GM19395 (cell line): Measurements from ENCODE around the gene CHSY3.

Experiments used
- ATAC-seq: cut with Tn5 transposase; IDR thresholded peaks from one replicate; pipeline ENCODE4 v1.9.1; 2021; ENCODE audit warnings: mild to moderate bottlenecking, moderate library complexity; ENCODE audit not compliant: unreplicated experiment

Gene CHSY3

GRCh38 chr5:130021876-130022275 is 117.6 kb downstream of the CHSY3 start:
- ATAC-seq: no peak

DNA sequence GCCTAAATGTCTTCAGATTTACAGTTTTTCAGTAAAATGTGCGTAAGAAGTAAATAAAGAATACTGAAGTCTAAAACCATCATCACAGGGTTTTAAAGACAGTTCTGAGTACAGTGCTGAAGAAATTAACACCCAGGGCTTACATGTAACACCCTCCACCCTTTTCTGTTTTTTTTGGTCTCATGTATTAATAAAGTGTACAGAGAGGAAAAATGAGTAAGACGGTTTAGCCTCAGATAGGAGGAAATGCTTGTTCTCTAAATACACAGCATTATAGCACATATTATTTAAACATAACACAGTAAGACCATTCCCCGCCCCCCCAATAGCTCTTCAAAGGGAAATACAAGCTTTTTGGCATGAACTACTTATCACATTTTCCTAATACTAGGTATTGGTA is 119.3 kb downstream of the CHSY3 start:
- no peak for ATAC-seq

- no peak for ATAC-seq
Observed at GRCh38 chr5:130024006-130024405, 119.7 kb downstream of the CHSY3 start.

DNA sequence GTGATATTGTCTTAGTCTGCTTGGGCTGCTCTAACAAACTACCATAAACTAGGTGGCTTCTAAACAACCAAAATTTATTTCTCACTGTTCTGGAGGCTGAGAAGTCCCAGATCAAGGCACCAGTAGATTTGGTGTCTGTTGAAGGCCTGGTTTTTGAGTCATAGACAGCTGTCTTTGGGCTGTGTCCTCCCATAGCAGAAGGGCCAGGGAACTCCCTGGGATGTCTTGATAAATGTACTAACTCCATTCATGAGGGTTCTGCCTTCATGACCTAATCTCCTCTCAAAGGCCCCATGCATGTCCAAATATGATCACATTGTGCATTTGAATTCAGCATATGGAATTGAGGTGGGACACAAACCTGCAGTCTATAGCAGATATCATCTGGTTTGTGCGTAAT is 121.2 kb downstream of the CHSY3 start:
- no peak for ATAC-seq

- no peak for ATAC-seq
Observed at GRCh38 chr5:130032807-130033206, 128.5 kb downstream of the CHSY3 start.

DNA sequence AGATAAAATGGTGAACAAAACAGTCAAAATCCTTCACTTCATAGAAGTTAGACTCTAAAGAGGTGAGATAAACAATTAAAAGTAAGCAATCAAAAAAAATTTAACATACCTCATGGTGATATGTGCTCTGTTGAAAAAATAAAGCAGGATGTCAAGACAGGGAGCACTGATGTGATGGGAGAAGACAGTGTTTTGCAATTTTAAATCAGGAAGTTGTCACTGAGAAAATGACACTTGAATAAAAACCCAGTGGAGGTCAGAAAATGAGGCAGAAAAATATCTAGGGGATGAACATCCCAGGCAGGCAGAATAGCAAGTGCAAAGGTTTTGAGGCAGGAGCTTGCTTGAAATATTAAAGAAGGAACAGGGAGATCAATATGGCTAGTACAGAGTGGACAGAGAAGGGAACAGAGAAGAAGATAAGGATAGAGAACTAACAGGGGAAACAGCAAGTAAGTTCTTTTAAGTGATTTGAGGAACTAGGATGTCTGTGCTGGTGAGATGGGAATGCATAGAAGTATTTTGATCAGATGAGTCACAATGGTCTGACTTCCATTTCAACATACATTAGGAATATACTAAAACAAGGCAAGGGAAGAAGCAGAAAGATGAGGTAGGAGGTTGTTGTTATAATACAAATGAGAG is 130.4 kb downstream of the CHSY3 start:
- ATAC-seq: no peak

DNA sequence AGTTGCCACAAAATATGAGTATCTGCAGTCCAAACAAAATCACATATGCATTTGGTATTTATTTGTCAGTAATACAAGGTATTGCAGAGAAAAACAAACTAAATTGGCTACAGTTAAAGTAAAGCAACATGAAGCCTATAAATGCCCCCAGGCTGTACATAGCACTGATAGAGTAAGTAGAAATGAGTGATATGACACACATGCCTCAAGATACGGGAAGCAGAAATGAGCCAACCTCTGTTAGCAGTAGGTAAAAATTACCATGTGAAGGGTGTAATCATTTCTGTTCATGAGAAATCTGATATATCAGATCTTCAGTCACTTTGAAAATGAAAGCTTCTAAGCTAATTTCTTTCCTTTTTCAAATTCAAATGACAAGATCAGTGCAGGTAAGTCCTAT is 131.1 kb downstream of the CHSY3 start:
- ATAC-seq: no peak

GRCh38 chr5:130037905-130038304 is 133.6 kb downstream of the CHSY3 start:
- ATAC-seq: no peak

DNA sequence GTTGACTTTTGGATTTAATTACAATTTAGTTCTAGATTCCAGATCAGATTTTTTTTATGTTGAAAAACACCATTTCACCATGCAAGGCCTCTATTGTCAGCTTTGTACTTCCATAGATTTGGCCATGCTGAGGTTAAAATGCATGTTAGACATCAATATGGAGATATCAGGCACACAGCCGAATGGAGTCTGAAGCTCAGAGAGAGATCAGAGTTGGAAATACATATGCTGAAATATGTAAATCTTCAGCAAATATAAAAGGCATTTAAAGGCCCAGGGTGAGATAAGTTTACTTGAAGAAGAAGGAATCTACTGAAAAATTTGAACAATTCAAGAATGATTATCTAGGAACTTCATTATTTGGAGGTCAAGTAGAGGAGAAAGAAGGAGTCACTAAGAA is 139.6 kb downstream of the CHSY3 start:
- ATAC-seq: no peak

DNA sequence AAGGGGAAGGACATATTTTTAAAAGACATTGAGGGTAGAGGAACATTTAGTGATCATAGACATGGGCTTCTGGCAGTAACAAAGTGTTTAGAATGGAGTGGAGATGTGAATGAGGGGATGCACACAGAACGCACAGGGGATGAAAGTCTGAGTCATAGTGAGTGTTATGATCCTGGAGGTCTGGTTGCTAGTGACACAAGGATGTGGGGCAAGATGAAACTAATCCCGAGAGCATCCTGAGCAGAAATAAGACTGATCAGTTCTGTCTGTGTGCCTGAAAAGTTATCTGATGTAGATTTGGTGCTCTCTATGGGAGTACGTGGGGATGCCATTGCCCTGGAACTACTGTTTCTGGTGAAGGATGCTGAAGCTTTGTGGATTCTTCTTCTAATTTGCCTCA is 141.1 kb downstream of the CHSY3 start:
- no peak for ATAC-seq

- no peak for ATAC-seq
Observed at GRCh38 chr5:130050585-130050984, 146.3 kb downstream of the CHSY3 start.

- no peak for ATAC-seq
Observed at GRCh38 chr5:130052752-130053151, 148.5 kb downstream of the CHSY3 start.

DNA sequence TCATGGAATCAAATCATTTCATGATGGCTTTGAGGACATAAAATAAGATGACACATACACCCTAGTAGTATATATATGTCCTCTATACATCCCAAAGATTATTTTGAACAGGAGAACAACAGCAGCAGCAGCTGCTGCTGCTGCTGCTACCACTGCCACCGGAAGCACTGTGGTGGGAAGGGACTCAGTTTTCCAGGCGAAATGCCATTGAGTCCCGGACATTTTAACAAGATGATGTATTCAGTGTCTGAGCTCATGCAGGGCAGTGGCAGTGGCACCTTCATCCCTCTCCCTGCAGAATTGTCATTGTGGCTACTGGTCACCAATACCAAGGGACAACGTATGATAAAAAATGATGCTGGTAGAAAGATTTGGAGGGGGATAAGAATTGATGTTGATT is 151.3 kb downstream of the CHSY3 start:
- no peak for ATAC-seq

DNA sequence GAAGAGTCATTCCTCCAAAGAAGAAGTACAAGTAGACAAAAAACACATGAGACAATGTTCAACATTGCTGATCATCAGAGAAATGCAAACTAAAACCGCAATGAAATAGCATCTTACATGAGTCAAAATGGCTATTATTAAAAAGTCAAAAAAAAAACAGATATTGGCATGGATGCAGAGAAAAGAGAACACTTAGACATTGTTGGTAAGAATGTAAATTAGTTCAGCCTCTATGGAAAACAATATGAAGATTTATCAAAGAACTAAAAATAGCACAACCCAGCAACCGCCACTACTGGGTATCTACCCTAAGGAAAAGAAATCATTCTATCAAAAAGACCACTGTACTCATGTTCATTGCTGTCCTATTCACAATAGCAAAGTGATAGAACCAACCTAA is 157.5 kb downstream of the CHSY3 start:
- no peak for ATAC-seq

GRCh38 chr5:130063603-130064002 is 159.3 kb downstream of the CHSY3 start:
- no peak for ATAC-seq

DNA sequence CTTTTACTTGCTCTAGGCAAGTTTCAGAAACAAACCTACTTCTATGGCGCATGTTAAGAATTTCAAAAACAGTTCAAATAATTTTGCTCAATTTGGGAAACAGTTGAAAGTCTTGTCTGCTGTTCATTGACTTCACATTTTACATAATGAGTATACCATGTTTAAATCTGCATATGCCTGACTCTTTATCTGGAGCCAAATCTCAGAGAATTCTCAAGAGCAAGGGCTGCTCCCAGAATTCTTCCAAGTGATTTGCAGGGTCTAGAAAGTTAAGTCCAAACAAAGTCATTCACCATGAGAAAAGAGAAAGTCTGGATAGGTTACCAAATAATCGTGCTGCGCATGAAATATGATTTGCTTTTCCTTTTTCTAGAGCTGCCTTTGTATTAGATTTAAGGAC is 160.2 kb downstream of the CHSY3 start:
- ATAC-seq: no peak

- no peak for ATAC-seq
Observed at GRCh38 chr5:130065617-130066016, 161.4 kb downstream of the CHSY3 start.

GRCh38 chr5:130066644-130067043 is 162.4 kb downstream of the CHSY3 start:
- ATAC-seq: no peak

- no peak for ATAC-seq
Observed at GRCh38 chr5:130067364-130067763, 163.1 kb downstream of the CHSY3 start.

GRCh38 chr5:130068101-130068500 is 163.8 kb downstream of the CHSY3 start:
- ATAC-seq: no peak

- ATAC-seq: no peak
Observed at GRCh38 chr5:130068988-130069387, 164.7 kb downstream of the CHSY3 start.

GRCh38 chr5:130074820-130075219 is 170.6 kb downstream of the CHSY3 start:
- ATAC-seq: no peak

DNA sequence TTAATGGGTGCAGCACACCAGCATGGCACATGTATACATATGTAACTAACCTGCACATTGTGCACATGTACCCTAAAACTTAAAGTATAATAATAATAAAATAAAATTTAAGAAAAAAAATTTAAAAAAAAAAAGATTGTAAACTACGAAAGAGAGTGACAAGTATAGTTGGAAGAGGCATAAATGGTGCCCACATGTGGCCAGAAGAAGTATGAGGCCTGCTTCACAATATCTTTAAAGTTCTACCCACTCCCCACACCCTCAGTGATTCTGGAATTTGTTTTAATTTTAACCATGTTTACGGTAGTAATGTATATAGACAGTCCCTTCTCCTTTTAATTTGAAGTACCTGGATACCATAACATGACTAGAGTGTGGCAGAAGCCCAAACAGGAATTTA is 172.7 kb downstream of the CHSY3 start:
- ATAC-seq: no peak
